ENCODE results near the gene HMCN2. TPM values are rescaled to one million over a fixed set of nuclear protein-coding genes. Genes with fewer than 3 reads are reported as not detected.

Gene HMCN2
- total RNA-seq, 1 experiment from 2014 or later: 8.6 TPM

DNA sequence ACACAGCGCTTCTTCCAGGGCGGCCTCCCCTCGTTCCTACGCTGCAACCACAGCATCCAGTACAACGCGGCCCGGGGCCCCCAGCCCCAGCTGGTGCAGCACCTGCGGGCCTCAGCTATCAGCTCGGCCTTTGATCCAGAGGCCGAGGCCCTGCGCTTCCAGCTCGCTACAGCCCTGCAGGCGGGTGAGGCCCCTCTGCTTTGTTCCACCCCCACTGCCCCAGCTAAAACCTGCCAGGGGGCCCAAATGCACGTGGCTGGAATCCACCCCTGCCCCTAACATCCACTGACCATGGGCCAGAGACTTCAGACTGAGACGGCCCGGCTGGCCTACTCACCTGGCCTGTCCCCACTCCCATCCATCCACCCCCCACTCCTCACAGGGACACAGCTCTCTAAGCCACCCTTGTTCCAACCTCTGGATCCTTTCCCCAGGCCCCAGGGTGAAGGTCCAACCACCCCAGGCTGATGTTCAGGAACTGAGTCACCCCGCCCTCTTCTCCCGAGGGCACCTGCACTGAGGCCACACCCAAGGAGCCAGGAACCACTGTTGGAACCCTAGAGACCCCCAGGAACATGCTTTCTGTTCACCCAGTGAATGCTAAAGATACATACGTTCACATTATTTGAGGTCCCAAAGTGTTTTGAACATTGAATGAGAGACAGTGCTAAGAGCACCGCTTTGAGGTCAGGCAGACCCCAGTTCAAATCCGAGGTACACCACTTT is 160.3 kb downstream of the HMCN2 start:
- Histone ChIP-seq H2AK5ac (ENCODE audit: insufficient read length, low read length) (no peak overlapping the region), H4K20me1 (ENCODE audit: control insufficient read depth, insufficient read depth, insufficient read length) (no peaks in the 10 kb centered on the region), H2BK5ac (ENCODE audit: insufficient read length, low read length) (no peak overlapping the region), H2BK15ac (ENCODE audit: low read depth, low read length) (no peak overlapping the region), H3K56ac (ENCODE audit: insufficient read length, low read depth, low read length) (no peak overlapping the region), H4K8ac (replicated peaks; ENCODE audit: insufficient read length, low read depth, low read length) (no peak overlapping the region), H3K4me1 (ENCODE audit: insufficient read depth, low read length) (peaks cover 9% of the 10 kb centered on the region), H2AFZ (ENCODE audit: low read length) (no peak overlapping the region), H2BK12ac (ENCODE audit: insufficient read length, low read depth, low read length) (no peak overlapping the region), H3K79me2 (ENCODE audit: insufficient read depth, low read length) (no peaks in the 10 kb centered on the region), H2BK20ac (ENCODE audit: low read depth, low read length, poor library complexity, severe bottlenecking) (no peak overlapping the region), H3K27me3 (ENCODE audit: insufficient read depth, low read length) (no peaks in the 10 kb centered on the region), H3T11ph (ENCODE audit: low read length) (no peak overlapping the region), H3K4me2 (ENCODE audit: insufficient read depth, insufficient read length, low read length) (no peak overlapping the region), H4K91ac (ENCODE audit: insufficient read length, low read depth, low read length) (no peak overlapping the region), H3K4ac (ENCODE audit: low read depth, low read length) (no peak overlapping the region), H2BK120ac (ENCODE audit: low read depth, low read length, poor library complexity, severe bottlenecking) (no peak overlapping the region), H3K18ac (ENCODE audit: insufficient read length, low read depth, low read length) (no peak overlapping the region), H3K23ac (ENCODE audit: insufficient read length, low read depth, low read length) (no peak overlapping the region), H4K5ac (ENCODE audit: insufficient read length, low read depth, low read length) (no peak overlapping the region), H3K23me2 (ENCODE audit: insufficient read length, low read depth, low read length, poor library complexity, severe bottlenecking) (no peaks in the 10 kb centered on the region), H3K9ac (ENCODE audit: extremely low read depth, insufficient read length, low read length) (no peak overlapping the region), H3K9me3 (ENCODE audit: control insufficient read depth, low read depth, low read length) (no peaks in the 10 kb centered on the region), H3K79me1 (ENCODE audit: insufficient read depth, low read depth, low read length, poor library complexity, severe bottlenecking) (no peaks in the 10 kb centered on the region), H3K14ac (ENCODE audit: insufficient read depth, low read length) (no peak overlapping the region), H3K27ac (ENCODE audit: insufficient read length, low read depth, low read length) (no peak overlapping the region)
- peak; percentile 29 for DNase-seq
- H3K27ac Mint-ChIP-seq: no peak overlapping the region; a peak in 1 of 7 replicates
- H3K9me3 Mint-ChIP-seq: no peaks in the 10 kb centered on the region
- H3K36me3 Mint-ChIP-seq (ENCODE audit: insufficient read depth in 1 of 3, low read depth in 3 of 3): peaks cover 0 to 5% (median 2%) of the 10 kb centered on the region in 3 experiments; a peak in 2 of 7 replicates
- peaks cover 23 to 28% of the 10 kb centered on the region in 2 experiments for H3K4me1 Mint-ChIP-seq
- no peak overlapping the region for H3K4me3 Mint-ChIP-seq
- TF ChIP-seq, protein P1, sequence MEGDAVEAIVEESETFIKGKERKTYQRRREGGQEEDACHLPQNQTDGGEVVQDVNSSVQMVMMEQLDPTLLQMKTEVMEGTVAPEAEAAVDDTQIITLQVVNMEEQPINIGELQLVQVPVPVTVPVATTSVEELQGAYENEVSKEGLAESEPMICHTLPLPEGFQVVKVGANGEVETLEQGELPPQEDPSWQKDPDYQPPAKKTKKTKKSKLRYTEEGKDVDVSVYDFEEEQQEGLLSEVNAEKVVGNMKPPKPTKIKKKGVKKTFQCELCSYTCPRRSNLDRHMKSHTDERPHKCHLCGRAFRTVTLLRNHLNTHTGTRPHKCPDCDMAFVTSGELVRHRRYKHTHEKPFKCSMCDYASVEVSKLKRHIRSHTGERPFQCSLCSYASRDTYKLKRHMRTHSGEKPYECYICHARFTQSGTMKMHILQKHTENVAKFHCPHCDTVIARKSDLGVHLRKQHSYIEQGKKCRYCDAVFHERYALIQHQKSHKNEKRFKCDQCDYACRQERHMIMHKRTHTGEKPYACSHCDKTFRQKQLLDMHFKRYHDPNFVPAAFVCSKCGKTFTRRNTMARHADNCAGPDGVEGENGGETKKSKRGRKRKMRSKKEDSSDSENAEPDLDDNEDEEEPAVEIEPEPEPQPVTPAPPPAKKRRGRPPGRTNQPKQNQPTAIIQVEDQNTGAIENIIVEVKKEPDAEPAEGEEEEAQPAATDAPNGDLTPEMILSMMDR (conservative IDR thresholded peaks at IDR 0.05): no peak
- H3K27me3 Mint-ChIP-seq (ENCODE audit: low read depth): peaks cover 7% of the 10 kb centered on the region
- no CpG with 5 or more reads among the region's 21 CpGs for WGBS (ENCODE audit: extremely low coverage, insufficient read length, low lambda C conversion rate)

Data from H9 (cell line).